Cortex of kidney (tissue), 1 donor: ENCODE data around the gene ESYT1.

Source experiments
- DNase-seq: peaks from one replicate; lab custom pipeline; 2025; lab: John Stamatoyannopoulos, UW

Gene ESYT1, protein sequence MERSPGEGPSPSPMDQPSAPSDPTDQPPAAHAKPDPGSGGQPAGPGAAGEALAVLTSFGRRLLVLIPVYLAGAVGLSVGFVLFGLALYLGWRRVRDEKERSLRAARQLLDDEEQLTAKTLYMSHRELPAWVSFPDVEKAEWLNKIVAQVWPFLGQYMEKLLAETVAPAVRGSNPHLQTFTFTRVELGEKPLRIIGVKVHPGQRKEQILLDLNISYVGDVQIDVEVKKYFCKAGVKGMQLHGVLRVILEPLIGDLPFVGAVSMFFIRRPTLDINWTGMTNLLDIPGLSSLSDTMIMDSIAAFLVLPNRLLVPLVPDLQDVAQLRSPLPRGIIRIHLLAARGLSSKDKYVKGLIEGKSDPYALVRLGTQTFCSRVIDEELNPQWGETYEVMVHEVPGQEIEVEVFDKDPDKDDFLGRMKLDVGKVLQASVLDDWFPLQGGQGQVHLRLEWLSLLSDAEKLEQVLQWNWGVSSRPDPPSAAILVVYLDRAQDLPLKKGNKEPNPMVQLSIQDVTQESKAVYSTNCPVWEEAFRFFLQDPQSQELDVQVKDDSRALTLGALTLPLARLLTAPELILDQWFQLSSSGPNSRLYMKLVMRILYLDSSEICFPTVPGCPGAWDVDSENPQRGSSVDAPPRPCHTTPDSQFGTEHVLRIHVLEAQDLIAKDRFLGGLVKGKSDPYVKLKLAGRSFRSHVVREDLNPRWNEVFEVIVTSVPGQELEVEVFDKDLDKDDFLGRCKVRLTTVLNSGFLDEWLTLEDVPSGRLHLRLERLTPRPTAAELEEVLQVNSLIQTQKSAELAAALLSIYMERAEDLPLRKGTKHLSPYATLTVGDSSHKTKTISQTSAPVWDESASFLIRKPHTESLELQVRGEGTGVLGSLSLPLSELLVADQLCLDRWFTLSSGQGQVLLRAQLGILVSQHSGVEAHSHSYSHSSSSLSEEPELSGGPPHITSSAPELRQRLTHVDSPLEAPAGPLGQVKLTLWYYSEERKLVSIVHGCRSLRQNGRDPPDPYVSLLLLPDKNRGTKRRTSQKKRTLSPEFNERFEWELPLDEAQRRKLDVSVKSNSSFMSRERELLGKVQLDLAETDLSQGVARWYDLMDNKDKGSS

GRCh38 chr12:56127888-56128669 lies at the start of gene ESYT1:
Gene ESYT1 (plus strand): TSS chr12:56128267. CDS start chr12:56128320, 53 bp downstream.
- DNase-seq, result no peak

- DNase-seq, result no peak
Measured at GRCh38 chr12:56078427-56078826, 49.6 kb upstream of the ESYT1 start.

- DNase-seq, result peak; percentile 59
Measured at GRCh38 chr12:56078931-56079722, 48.9 kb upstream of the ESYT1 start.

GRCh38 chr12:56079723-56080555 lies 48.1 kb upstream of the ESYT1 start, which contains the start of gene ERBB3:
Gene ERBB3 (plus strand): TSS chr12:56080165. CDS start chr12:56080301, 136 bp downstream.
- peak; percentile 59 for DNase-seq

GRCh38 chr12:56080556-56081138 lies 47.4 kb upstream of the ESYT1 start:
- DNase-seq, result no peak

DNA sequence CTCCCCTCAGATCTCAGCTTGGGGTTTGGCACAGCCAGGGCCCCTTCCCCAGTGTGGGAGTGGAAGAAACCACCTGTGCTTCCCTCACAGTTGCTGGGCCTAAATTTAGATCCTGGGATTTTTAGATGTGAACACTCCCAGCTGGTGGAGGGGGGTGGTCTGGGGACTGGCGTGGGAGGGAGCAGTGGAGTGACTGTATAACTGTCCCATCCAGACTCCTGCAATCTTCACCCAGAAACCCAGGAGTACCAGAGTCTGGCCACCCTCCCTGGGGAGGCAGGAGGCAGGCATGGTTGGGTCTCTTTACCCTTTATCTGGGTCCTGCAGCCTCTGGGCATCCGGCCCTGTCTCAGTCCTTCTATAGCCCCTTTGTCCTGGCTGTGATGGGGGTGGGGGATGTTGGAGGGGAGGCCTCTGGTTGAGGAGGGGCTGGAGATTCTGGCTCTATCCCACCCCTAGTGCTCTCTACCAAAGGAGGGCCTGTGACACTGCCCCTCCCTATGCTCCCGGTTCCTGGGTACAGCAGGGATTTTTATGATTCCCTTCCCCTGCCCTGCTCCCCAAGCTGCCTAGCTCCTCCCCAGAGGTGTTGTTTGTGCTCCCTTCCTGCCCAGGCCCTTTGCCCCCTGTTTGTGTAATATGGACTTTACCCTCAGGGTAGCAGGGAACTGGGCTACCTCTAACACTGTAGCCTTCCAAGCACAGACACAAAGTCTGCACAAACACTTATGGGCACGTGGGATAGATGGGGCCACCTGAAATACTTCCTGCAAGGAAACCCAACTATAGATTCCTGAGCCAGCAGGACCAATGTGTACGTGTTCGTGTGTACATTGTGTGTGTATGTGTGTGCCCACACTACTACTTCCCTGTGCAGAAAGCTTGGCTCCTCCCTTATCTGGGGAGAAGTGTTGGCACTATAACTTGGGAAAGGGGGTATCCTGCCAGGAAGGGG lies 46.4 kb upstream of the ESYT1 start:
- DNase-seq, result no peak

DNA sequence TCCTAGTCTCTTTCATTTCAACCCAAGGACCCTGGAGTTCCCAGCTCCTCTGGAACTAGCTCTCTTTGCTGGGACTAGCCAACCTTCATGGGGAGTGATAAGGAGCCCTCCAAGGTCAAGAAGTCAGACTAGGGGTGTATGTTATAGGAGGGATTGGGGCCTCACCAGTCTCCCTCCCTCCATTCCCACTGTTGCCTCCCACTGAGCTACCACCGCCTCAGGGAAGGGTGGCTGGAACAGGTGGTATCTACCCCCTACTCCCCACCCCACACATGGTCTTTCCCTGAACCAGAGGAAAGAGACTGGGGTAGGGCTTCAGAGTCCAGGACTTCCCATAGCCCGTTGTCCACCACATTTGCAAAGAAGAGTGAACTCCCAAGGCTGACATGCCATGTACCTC lies 45.7 kb upstream of the ESYT1 start:
- no peak for DNase-seq

- DNase-seq, result no peak
Measured at GRCh38 chr12:56082967-56083366, 45.1 kb upstream of the ESYT1 start.

DNA sequence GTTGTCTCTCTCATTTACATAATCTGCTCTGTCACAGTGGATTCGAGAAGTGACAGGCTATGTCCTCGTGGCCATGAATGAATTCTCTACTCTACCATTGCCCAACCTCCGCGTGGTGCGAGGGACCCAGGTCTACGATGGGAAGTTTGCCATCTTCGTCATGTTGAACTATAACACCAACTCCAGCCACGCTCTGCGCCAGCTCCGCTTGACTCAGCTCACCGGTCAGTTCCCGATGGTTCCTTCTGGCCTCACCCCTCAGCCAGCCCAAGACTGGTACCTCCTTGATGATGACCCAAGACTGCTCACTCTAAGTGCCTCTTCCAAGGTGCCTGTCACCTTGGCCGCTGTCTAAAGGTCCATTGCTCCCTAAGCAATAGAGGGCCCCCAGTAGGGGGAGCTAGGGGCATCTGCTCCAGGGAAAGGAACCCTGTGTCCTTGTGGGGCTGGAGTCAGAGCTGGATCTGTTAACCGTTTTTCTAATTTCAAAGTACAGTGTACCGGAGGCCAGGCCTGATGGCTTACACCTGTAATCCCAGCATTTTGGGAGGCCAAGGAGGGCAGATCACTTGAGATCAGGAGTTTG lies 43.0 kb upstream of the ESYT1 start:
- no peak for DNase-seq

- DNase-seq, result no peak
Measured at GRCh38 chr12:56086096-56086495, 42.0 kb upstream of the ESYT1 start.

GRCh38 chr12:56086608-56087007 lies 41.5 kb upstream of the ESYT1 start:
- no peak for DNase-seq

- no peak for DNase-seq
Measured at GRCh38 chr12:56087220-56087619, 40.8 kb upstream of the ESYT1 start.

DNA sequence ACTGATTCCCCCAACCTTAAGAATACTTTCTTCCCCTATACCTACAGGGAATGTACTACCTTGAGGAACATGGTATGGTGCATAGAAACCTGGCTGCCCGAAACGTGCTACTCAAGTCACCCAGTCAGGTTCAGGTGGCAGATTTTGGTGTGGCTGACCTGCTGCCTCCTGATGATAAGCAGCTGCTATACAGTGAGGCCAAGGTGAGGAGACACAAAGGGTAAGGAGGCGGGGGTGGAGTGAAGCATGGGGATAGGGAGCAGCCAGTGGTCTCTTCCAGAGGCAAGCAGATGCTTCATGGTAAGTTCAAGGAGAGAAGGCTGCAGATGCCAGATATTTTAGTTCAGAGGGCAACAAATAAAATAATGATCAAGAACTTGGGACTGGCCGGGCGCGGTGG lies 30.3 kb upstream of the ESYT1 start:
- no peak for DNase-seq

GRCh38 chr12:56098592-56098991 lies 29.5 kb upstream of the ESYT1 start:
- no peak for DNase-seq

- no peak for DNase-seq
Measured at GRCh38 chr12:56099787-56100186, 28.3 kb upstream of the ESYT1 start.

GRCh38 chr12:56101045-56101444 lies 27.0 kb upstream of the ESYT1 start:
- DNase-seq, result no peak

DNA sequence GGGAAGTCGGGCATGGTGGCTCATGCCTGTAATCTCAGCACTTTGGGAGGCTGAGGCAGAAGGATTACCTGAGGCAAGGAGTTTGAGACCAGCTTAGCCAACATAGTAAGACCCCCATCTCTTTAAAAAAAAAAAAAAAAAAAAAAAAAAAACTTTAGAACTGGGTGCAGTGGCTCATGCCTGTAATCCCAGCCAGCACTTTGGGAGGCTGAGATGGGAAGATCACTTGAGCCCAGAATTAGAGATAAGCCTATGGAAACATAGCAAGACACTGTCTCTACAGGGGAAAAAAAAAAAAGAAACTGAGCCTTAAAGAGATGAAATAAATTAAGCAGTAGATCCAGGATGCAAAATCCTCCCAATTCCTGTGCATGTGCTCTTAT lies 25.4 kb upstream of the ESYT1 start:
- no peak for DNase-seq
